ENCODE data around the gene CTIF.

DNA sequence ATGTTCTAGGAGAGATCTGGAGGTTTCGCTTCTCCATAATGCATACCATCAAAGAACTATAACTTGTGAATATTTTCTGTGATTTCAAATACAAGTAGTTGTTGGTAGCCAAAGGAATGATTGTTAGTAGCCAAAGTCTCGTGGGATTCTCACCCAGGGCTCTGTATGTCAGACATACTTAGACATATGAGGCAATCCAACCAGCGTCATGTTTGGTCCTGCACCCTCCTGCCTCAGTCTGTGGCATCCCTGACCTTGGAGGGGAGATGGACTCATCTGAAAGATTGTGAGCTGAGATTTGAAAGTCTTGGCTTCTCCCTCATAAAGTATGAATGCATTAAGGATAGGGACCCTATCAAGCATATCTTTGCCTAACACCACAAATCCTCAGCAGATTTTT is 81.2 kb downstream of the CTIF start:
- TF ChIP-seq EP300 (IDR thresholded peaks at IDR 0.05; ENCODE audit: low read depth) (no peak), POLR2AphosphoS5 (IDR thresholded peaks at IDR 0.05) (no peak), POLR2A (IDR thresholded peaks at IDR 0.05) (no peak)
- TF ChIP-seq, protein P1, sequence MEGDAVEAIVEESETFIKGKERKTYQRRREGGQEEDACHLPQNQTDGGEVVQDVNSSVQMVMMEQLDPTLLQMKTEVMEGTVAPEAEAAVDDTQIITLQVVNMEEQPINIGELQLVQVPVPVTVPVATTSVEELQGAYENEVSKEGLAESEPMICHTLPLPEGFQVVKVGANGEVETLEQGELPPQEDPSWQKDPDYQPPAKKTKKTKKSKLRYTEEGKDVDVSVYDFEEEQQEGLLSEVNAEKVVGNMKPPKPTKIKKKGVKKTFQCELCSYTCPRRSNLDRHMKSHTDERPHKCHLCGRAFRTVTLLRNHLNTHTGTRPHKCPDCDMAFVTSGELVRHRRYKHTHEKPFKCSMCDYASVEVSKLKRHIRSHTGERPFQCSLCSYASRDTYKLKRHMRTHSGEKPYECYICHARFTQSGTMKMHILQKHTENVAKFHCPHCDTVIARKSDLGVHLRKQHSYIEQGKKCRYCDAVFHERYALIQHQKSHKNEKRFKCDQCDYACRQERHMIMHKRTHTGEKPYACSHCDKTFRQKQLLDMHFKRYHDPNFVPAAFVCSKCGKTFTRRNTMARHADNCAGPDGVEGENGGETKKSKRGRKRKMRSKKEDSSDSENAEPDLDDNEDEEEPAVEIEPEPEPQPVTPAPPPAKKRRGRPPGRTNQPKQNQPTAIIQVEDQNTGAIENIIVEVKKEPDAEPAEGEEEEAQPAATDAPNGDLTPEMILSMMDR (IDR thresholded peaks at IDR 0.05), result no peak

Measured in transverse colon (tissue), 4 donors.